ENCODE results near the gene ZFP90.

Gene ZFP90

GRCh38 chr16:68504066-68504465 lies 35.0 kb upstream of the ZFP90 start:
- no peak for DNase-seq (ENCODE audit: extremely low read depth, insufficient read length)
- H3K27me3 ChIP-seq (replicated peaks; ENCODE audit: control insufficient read depth, insufficient read depth, low read length): no peaks in the 10 kb centered on the region; the same call in 1 of the 2 replicates
- TF ChIP-seq CTCF (IDR thresholded peaks at IDR 0.05; ENCODE audit: insufficient read depth, low read length, poor library complexity, severe bottlenecking): no peak
- no peaks in the 10 kb centered on the region for H3K36me3 ChIP-seq (ENCODE audit: control insufficient read depth, insufficient read depth, low read length)
- no peak overlapping the region for H3K4me3 ChIP-seq (replicated peaks; ENCODE audit: low read depth, low read length)

DNA sequence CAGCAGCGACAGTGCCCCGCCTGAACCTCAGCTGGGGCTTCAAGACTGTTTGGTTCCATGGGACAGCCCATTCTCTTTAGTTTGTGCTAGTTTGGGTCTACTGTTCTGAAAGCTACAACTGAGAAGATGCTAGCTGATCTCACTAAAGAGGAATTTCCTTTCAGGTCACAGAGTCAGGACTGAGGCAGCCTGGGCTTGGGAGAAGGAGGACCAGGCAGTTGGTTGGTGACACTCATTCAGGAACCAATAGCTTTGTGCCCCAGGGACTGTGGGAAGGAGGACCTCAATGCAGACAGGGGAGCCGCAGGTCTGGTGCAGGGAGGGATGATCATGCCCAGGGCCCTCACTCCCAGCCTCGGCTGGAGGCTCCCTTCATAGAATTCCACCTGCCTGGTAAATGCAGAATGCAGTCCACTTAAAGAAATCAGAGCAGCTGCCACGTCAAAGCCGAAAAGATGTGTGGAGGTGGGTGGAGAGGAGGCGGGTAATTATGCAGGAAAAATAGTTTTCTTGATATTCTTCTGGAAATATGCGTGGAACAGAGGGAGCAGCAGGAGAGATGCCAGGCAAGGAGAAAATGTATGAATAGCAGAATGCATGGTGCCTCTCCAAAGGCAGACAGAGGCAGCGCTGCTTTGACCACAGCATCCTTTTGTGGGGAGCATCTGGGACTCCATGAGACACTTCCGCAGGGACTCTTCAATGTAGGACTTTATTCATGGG lies 32.6 kb upstream of the ZFP90 start:
- H3K36me3 ChIP-seq (ENCODE audit: control insufficient read depth, insufficient read depth, low read length): no peaks in the 10 kb centered on the region
- no peak overlapping the region for H3K4me3 ChIP-seq (replicated peaks; ENCODE audit: low read depth, low read length)
- DNase-seq (ENCODE audit: extremely low read depth, insufficient read length): no peak
- TF ChIP-seq CTCF (IDR thresholded peaks at IDR 0.05; ENCODE audit: insufficient read depth, low read length, poor library complexity, severe bottlenecking): no peak
- no peaks in the 10 kb centered on the region; the same call in 1 of the 2 replicates for H3K27me3 ChIP-seq (replicated peaks; ENCODE audit: control insufficient read depth, insufficient read depth, low read length)

DNA sequence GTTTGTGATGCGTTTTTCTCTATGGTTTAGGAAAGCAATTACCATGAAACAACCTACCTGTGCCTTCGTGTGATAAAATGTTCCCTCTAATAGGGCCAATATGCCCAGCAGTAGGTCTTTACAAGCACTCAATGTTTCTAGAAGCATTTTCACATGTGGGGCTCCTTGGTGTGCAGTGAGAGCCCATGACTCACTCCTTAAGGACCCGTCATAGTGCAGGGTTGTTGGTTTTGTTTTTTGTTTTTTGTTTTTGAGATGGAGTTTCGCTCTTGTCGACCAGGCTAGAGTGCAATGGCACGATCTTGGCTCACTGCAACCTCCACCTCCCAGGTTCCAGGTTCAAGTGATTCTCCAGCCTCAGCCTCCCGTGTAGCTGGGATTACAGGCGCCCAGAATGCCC lies 31.1 kb upstream of the ZFP90 start:
- DNase-seq (ENCODE audit: extremely low read depth, insufficient read length): no peak
- H3K27me3 ChIP-seq (replicated peaks; ENCODE audit: control insufficient read depth, insufficient read depth, low read length): no peaks in the 10 kb centered on the region; the same call in 1 of the 2 replicates
- H3K36me3 ChIP-seq (ENCODE audit: control insufficient read depth, insufficient read depth, low read length): no peaks in the 10 kb centered on the region
- no peak for TF ChIP-seq CTCF (IDR thresholded peaks at IDR 0.05; ENCODE audit: insufficient read depth, low read length, poor library complexity, severe bottlenecking)
- H3K4me3 ChIP-seq (replicated peaks; ENCODE audit: low read depth, low read length): no peak overlapping the region

DNA sequence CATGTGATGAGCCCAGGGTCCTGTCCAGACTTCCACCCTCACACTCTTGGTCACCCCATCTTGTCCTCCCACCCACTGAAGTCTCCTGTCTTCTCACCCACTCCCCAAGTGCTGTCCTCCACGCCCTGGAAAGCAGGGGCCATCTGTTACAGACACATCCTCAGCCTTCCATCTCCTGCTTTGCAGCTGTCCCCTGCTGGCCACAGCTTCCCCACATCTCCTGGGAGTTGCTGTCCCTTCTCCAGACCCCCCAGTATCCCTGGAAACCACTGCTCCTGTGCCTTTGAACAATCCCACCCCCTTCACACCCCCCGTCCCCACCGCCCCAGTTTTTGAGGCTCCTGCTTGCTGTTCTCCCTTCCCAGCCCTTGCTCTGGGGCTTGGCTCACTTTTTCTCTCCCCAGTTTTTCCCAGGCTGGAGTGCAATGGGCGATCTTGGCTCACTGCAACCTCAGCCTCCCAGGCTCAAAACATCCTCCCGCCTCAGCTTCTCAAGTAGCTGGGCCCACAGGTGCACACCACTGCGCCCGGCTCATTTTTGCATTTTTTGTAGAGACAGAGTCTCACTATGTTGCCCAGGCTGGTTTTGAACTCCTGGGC lies 30.4 kb upstream of the ZFP90 start:
- Histone ChIP-seq H3K36me3 (ENCODE audit: control insufficient read depth, insufficient read depth, low read length) (no peaks in the 10 kb centered on the region), H3K27me3 (replicated peaks; ENCODE audit: control insufficient read depth, insufficient read depth, low read length) (no peaks in the 10 kb centered on the region; the same call in 1 of the 2 replicates), H3K4me3 (replicated peaks; ENCODE audit: low read depth, low read length) (no peak overlapping the region)
- no peak for DNase-seq (ENCODE audit: extremely low read depth, insufficient read length)
- no peak for TF ChIP-seq CTCF (IDR thresholded peaks at IDR 0.05; ENCODE audit: insufficient read depth, low read length, poor library complexity, severe bottlenecking)

- no peaks in the 10 kb centered on the region for H3K36me3 ChIP-seq (ENCODE audit: control insufficient read depth, insufficient read depth, low read length)
- H3K4me3 ChIP-seq (replicated peaks; ENCODE audit: low read depth, low read length): no peak overlapping the region
- no peak for DNase-seq (ENCODE audit: extremely low read depth, insufficient read length)
- no peaks in the 10 kb centered on the region; the same call in 1 of the 2 replicates for H3K27me3 ChIP-seq (replicated peaks; ENCODE audit: control insufficient read depth, insufficient read depth, low read length)
- no peak for TF ChIP-seq CTCF (IDR thresholded peaks at IDR 0.05; ENCODE audit: insufficient read depth, low read length, poor library complexity, severe bottlenecking)
Observed at GRCh38 chr16:68509381-68509780, 29.7 kb upstream of the ZFP90 start.

Measured in GM06990 (cell line).